ENCODE data around the gene LUC7L3. TPM values are rescaled to one million over a fixed set of nuclear protein-coding genes. Genes with fewer than 3 reads are reported as not detected.

The LUC7L3 gene
- total and polyA plus RNA-seq, 12 donors = 33.7 to 188 (median 46.8) TPM

DNA sequence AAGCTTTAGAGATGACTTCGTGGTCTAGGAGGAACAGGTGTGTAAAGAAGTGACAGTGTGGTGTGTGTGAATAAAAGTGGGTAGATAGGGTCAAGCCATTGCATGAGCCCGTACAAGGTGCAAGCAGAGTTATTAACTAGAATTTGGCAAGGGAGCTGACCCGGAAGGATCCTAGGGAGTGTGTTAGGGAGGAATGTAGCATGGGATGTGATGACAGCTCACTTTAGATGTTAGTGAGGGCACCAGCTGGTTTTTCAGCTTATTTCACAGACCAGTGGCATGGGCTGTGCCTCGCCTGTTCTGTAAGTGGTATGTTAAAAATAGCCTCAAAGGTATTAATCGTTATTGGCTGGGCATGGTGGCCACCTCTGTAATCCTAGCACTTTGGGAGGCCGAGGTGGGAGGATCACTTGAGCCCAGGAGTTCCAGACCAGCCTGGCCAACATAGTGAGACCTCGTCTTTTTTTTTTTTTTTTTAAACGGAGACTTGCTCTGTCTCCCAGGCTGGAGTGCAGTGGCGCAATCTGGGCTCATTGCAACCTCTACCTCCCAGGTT, 39.7 kb downstream of the LUC7L3 start:
- H3K27ac ChIP-seq = no peak overlapping the region
- WGBS, 2 donors = 41 to 49% methylated on average over 9 of the region's 9 CpGs
- H3K4me1 ChIP-seq = peaks cover 0 to 28% (median 9%) of the 10 kb centered on the region in 9 donors
- no peak for DNase-seq
- H3K27me3 ChIP-seq = no peaks in the 10 kb centered on the region
- H3K9me3 ChIP-seq = no peaks in the 10 kb centered on the region
- intact Hi-C loops (cut with DNase I) = no loop called here
- ATAC-seq = peak in 2 of 8 donors; percentile 15 to 48
- no peak overlapping the region for H3K4me3 ChIP-seq
- TF ChIP-seq, protein P1, sequence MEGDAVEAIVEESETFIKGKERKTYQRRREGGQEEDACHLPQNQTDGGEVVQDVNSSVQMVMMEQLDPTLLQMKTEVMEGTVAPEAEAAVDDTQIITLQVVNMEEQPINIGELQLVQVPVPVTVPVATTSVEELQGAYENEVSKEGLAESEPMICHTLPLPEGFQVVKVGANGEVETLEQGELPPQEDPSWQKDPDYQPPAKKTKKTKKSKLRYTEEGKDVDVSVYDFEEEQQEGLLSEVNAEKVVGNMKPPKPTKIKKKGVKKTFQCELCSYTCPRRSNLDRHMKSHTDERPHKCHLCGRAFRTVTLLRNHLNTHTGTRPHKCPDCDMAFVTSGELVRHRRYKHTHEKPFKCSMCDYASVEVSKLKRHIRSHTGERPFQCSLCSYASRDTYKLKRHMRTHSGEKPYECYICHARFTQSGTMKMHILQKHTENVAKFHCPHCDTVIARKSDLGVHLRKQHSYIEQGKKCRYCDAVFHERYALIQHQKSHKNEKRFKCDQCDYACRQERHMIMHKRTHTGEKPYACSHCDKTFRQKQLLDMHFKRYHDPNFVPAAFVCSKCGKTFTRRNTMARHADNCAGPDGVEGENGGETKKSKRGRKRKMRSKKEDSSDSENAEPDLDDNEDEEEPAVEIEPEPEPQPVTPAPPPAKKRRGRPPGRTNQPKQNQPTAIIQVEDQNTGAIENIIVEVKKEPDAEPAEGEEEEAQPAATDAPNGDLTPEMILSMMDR (IDR thresholded peaks at IDR 0.05) = no peak
- peaks cover 0 to 27% (median 12%) of the 10 kb centered on the region in 9 donors for H3K36me3 ChIP-seq

DNA sequence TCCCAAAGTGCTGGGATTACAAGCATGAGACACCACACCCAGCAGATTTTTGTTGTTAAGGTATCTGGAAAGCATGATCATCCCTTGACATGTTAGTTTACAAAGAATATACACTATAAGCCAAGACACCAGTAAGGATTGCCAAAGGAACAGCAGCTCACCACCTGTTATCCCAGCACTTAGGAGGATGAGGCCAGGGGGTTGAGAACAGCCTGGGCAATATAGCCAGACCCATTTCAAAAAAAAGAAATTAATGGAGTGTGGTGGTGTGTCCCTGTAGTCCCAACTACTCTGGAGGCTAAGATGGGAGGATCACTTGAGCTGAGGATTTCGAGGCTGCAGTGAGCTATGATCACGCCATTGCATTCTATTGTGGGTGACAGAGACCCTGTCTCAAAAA, 42.8 kb downstream of the LUC7L3 start:
- H3K36me3 ChIP-seq = no peaks in the 10 kb centered on the region
- DNase-seq (no peak), ATAC-seq (no peak)
- intact Hi-C loops (cut with DNase I) = no loop called here
- TF ChIP-seq, protein P1 (IDR thresholded peaks at IDR 0.05) = no peak
- peaks cover 0 to 39% (median 29%) of the 10 kb centered on the region in 9 donors for H3K4me1 ChIP-seq
- H3K4me3 ChIP-seq = no peak overlapping the region
- H3K27me3 ChIP-seq = no peaks in the 10 kb centered on the region
- H3K27ac ChIP-seq = no peak overlapping the region
- no peaks in the 10 kb centered on the region for H3K9me3 ChIP-seq
- 90 to 94% methylated on average over 2 of the region's 2 CpGs for WGBS, 2 donors

DNA sequence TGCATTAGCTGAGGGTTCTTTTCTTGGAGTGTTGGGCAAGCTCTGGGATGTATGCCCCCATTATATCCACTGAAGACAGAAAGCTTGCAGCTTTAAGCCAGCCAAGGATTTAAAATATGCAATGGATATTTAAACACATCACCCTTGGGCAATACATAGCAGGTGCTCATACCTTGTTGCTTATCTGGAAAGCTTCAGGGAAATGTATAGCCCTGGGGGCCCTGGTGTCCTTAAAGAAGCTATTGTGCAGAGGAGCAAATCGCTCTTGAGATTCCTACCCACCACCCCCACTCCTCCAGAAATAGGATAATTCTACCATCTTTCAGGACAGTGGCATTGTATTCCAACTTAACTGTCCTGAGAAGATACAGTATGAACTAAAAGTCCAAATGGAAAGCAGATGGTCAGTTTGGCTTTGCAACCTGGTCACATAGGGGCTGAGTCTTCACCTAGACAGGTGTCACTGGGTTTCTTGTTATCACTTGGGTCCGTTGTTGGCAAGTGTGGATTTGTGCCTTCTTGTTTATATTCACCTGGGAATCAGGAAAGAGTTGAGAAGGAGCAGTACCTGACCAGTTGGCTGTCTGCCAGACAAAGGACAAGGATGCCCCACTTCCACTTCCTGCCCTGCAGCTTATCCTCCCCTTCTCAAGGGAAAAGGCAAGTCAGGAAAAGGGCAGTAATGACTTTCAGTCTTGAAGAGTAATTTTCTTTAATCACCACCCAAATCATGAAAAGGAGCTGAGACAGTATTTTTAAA, 44.5 kb downstream of the LUC7L3 start:
- Histone ChIP-seq H3K27ac (peak overlapping the region in 1 of 10 donors; percentile 82), H3K27me3 (no peaks in the 10 kb centered on the region), H3K36me3 (no peaks in the 10 kb centered on the region), H3K9me3 (no peaks in the 10 kb centered on the region), H3K4me3 (no peak overlapping the region), H3K4me1 (peaks cover 0 to 38% (median 29%) of the 10 kb centered on the region in 9 donors)
- intact Hi-C loops (cut with DNase I) = no loop called here
- ATAC-seq = no peak
- TF ChIP-seq, protein P1 (IDR thresholded peaks at IDR 0.05) = no peak
- WGBS, 2 donors = 75 to 81% methylated on average over 2 of the region's 2 CpGs
- no peak for DNase-seq

DNA sequence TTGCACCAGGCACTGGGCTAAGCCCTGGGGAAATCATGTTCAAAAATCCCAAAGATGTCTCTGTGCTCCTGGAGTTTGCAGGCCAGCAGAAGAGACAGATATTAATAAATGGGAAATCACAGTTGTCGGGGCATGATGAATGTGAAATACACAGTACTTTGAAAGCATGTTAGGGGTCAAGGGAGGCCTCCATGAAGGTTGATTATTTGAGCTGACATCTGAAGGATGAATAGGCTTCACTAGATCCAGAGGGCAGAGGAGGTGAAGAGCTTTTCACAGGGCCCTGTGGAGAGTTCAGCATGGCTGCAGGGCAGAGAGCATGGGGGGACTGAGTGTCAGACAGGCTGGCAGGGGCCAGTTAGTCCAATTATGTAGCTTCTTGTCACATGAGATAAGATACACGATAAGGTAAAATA, 45.3 kb downstream of the LUC7L3 start:
- Histone ChIP-seq H3K27me3 (no peaks in the 10 kb centered on the region), H3K27ac (peak overlapping the region in 1 of 10 donors; percentile 18), H3K4me1 (peaks cover 0 to 35% (median 29%) of the 10 kb centered on the region in 9 donors), H3K9me3 (no peaks in the 10 kb centered on the region), H3K36me3 (no peaks in the 10 kb centered on the region), H3K4me3 (no peak overlapping the region)
- no peak for ATAC-seq
- TF ChIP-seq, protein P1 (IDR thresholded peaks at IDR 0.05) = no peak
- WGBS, 2 donors = 61 to 71% methylated on average over 2 of the region's 2 CpGs
- intact Hi-C loops (cut with DNase I) = no loop called here
- no peak for DNase-seq
